C4-2B (cell line): ENCODE data around the gene LRFN2.

ENCODE experiments used
- H3K27ac ChIP-seq: fragments of 450-650 bp; 2 replicates; pipeline ENCODE4 v1.5.1; 2017
- CTCF ChIP-seq: fragments of 450-650 bp; conservative IDR thresholded peaks from 2 replicates; pipeline ENCODE4 v1.5.1; 2017; ENCODE audit warnings: mild to moderate bottlenecking
- ZFX ChIP-seq: fragments of 450-650 bp; IDR thresholded peaks from 2 replicates; pipeline ENCODE4 v1.6.1; 2017

The LRFN2 gene

DNA sequence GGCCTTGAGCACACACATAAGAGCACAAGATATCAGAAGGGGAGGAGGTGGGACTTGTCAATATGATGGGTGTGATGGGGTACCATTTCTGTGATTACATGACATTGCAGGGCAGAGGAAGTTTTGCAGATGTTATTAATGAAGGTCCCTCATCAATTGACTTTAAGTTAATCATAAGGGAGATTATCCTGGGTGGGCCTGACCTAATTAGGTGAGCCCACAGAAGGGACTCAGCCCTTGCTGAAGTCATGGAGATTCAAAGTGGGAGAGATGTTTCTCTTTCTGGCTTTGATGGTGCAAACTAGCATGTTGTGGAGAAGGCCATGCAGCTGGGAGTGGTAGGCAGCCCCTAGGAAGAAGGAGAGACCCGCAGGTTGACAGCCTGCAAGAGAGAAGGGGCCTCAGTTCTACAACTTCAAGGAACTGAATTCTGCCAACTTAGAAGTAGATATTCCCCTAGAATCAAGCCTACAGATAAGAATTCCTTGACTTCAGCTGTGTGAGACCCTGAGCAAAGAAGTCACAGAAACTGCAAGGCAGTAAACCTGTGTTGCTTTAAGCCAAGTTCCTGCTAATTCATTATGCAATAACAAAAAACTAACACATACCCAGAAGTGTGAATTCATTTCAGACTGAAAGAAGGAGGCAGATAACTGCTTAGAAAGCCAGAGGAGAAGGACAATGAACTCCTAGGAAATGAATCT is 131.3 kb downstream of the LRFN2 start:
- H3K27ac ChIP-seq = no peak overlapping the region
- TF ChIP-seq ZFX (no peak), CTCF (no peak)

- TF ChIP-seq ZFX = no peak
- no peak overlapping the region for H3K27ac ChIP-seq
These were observed 136.7 kb downstream of the LRFN2 start for GRCh38 chr6:40450483-40450882.

- TF ChIP-seq CTCF = no peak
- no peak for TF ChIP-seq ZFX
- H3K27ac ChIP-seq = no peak overlapping the region
These were observed 142.4 kb downstream of the LRFN2 start for GRCh38 chr6:40444811-40445210.

DNA sequence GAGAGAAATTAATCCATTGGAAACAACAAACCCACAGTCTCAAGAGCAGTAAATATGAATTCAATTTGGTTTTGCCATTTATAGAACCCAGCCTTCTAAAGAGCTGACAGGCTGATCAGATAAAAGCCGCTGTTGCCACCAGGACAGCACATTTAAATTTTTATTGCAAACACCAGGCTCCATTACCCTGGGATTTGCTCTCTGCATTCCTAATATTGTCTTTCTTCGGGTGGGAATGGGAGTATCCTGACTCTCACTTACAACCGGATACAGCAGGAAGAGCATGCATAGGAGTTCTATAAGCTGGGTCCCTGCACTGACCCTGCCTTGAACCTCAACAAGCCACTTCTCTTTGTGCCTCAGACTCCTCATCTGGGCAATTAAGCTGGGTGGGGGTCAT is 142.9 kb downstream of the LRFN2 start:
- TF ChIP-seq CTCF (no peak), ZFX (no peak)
- H3K27ac ChIP-seq = no peak overlapping the region

DNA sequence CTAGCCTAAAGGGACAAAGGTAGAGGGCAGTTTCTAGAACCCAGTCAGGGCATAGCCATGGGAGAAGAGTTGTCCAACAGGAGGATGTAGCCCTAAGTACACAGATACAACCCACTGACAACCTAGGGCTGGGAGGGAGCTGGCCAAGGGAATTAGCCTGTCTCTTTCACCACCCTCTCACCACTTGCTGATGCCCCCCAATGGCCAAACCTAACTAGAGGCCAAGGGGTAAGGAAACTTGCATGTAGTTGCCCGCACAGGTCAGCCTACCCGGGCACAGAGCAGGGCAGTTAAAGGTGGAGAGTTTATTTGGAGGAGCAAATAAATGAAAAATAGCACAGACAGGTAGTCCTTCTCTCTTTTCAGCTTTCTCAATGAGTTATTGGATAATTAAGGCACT is 143.3 kb downstream of the LRFN2 start:
- H3K27ac ChIP-seq = no peak overlapping the region
- TF ChIP-seq ZFX (no peak), CTCF (no peak)

- no peak overlapping the region for H3K27ac ChIP-seq
- TF ChIP-seq ZFX (no peak), CTCF (no peak)
These were observed 144.6 kb downstream of the LRFN2 start for GRCh38 chr6:40442591-40442990.

DNA sequence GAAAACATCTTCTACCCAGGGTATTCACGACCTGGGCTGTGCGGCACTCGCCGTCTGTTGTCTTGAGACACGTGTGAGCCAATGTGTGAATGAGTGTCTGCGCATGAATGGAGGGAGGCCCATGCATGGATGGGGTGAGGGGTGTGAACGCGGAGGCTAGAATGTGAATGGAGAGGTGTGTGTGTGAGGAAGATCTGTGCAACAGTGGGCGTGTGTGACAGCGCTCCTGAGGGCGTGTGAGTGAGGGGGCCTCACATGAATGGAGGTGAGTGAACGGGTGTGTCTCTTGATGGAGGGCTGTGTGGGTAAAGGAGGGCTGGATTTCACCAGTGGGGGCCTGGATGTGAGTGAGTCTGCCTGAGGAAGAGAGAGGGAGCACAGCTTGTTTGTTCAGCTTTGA is 146.0 kb downstream of the LRFN2 start:
- H3K27ac ChIP-seq = no peak overlapping the region
- TF ChIP-seq ZFX (no peak), CTCF (no peak)

DNA sequence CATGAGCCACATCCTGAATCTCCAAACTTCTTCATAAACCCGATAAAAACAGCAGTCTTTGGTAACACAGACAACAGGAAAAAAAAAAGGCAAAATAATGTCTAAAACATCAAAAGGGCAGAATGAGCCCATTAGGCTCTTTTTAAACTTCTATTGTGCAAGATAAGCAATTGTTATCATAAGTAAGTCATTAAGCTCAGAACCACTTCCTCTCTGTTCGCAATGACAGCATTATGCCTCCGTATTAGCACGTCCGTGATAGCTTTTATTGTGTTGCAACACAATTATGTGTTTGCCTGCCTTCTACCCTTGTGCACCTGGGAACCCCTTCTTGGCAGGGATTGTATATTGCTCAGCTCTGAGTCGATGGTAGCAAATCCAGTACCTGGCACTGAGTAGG is 147.1 kb downstream of the LRFN2 start:
- no peak overlapping the region for H3K27ac ChIP-seq
- TF ChIP-seq CTCF (no peak), ZFX (no peak)
